Esophagus muscularis mucosa (tissue), 4 donors: ENCODE data around the gene RNF135.

Experiments used
- EP300 ChIP-seq: sonication (generic); formaldehyde crosslinking; IDR thresholded peaks from one replicate; pipeline ENCODE4 v1.6.1; 2017; ENCODE audit warnings: antibody characterized with exemption
- POLR2A ChIP-seq: fragments of 450-650 bp; IDR thresholded peaks from one replicate; pipeline ENCODE4 v1.6.1; 2017; ENCODE audit warnings: antibody characterized with exemption, moderate library complexity, mild to moderate bottlenecking, low read depth
- POLR2AphosphoS5 ChIP-seq, 2 donors: sonication (generic); formaldehyde crosslinking; IDR thresholded peaks; one replicate each; pipeline ENCODE4 v1.6.1; 2017; ENCODE audit warnings: antibody characterized with exemption in 2 of 2
- TF ChIP-seq, protein P1 (sequence below), 3 experiments: fragments of 200-600 bp in 2 of 3; fragments of 450-650 bp in 1 of 3; sonication (generic) in 2 of 3; IDR thresholded peaks; one replicate each; pipeline ENCODE4 v1.5.1; 2017 to 2019; ENCODE audit warnings: antibody characterized with exemption in 3 of 3, mild to moderate bottlenecking in 2 of 3, moderate library complexity in 1 of 3

DNA sequence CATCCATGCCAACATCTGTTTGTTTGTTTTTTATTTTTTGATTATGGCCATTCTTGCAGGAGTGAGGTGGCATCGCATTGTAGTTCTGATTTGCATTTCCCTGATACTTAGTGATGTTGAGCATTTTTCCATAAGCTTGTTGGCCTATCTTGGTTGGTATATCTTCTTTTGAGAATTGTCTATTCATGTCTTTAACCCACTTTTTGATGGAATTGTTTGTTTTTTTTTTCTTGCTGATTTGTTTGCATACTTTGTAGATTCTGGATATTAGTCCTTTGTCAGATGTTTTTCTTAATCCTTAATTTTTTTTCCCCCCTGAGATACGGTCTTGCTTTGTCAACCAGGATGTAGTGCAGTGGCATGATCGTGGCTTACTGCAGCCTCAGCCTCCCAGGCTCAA is 43.0 kb downstream of the RNF135 start:
- TF ChIP-seq, protein P1, sequence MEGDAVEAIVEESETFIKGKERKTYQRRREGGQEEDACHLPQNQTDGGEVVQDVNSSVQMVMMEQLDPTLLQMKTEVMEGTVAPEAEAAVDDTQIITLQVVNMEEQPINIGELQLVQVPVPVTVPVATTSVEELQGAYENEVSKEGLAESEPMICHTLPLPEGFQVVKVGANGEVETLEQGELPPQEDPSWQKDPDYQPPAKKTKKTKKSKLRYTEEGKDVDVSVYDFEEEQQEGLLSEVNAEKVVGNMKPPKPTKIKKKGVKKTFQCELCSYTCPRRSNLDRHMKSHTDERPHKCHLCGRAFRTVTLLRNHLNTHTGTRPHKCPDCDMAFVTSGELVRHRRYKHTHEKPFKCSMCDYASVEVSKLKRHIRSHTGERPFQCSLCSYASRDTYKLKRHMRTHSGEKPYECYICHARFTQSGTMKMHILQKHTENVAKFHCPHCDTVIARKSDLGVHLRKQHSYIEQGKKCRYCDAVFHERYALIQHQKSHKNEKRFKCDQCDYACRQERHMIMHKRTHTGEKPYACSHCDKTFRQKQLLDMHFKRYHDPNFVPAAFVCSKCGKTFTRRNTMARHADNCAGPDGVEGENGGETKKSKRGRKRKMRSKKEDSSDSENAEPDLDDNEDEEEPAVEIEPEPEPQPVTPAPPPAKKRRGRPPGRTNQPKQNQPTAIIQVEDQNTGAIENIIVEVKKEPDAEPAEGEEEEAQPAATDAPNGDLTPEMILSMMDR (IDR thresholded peaks at IDR 0.05): no peak
- TF ChIP-seq POLR2A (no peak), EP300 (no peak), POLR2AphosphoS5 (IDR thresholded peaks at IDR 0.05) (no peak)
